Fibroblast of skin of scalp (primary cell): ENCODE results near the gene DAZAP1.
"Not testable (repeated sequence)": the region's sequence is repeated elsewhere in the genome, so short reads cannot be mapped to it uniquely, and the experiment has no call there.

ENCODE experiments used
- DNase-seq: peaks from one replicate; pipeline ENCODE4 v3.0.0-alpha.2; 2013

Gene DAZAP1

DNA sequence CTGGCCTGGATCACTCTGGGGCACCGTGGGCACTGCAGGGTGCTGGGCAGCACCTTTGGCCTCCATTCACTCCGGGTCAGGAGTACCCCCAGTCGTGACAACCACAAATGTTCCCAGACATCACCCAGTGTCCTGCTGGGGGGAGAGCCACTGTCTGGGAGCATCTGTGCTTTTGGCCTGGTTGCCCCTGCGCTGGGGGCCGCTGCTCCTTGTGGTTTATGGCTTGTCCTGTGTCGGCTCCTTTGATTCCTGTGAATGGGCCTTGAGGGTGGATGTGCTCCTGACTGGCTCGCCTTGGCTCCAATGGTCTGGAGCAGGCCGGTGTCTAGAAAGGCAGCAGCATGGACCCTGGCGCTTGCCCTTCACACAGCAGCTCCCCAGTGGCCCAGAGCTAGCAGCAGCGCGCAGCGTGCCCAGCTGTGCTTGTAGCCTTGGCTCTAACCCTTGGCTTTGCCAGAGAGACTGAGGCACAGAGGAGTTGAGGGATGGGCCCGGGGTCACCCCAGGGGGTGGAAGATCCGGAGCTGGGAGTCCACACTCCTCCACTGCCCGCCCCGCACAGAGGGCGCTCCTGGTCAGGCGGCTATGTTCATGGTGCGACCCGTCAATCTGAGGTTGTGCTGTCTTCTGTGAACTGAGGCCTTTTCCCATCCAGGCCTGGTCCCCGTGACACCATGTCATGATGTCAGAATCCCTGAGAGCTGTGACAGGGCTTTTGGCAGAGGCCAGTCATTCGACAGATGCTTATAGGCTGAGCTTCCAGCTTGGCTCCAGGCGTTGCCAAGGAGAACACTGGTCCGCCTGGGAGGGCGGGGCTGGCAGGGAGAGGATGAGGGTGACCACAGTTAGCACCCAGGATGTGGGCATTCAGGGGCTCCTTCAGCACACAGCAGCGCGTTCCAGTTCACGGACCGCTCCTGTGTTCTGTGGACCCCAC, 4.1 kb downstream of the DAZAP1 start:
- DNase-seq, result peak; percentile 38

DNA sequence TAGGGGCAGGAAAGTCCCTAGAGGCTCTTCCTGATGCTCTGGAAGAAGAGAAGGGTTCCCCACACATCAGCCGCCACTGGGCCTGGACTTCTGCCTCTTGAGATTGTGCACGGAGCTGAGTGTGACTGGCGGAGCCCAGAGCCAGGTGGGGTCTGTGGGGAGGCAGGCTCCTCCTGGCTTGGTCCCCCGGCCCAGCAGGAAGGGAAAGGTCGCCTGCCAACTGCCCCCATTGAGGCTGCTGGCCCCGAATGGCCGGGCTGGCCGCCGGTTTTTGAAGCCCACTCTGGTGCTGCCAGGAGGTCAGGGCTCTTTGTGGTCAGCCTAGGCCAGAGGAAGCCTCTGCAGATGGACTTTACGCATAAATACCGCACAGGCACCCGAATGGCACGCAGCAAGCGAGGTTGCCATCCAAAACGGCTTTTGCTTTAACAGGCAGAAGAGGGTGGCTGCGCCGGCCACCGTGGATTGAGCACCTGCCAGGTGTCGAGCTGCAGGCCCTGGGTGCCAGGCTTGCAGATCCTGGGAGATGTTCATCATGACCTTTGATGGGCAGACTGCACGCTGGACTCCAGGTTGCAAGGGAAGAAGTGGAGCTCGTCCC, 5.0 kb downstream of the DAZAP1 start:
- DNase-seq, result no peak

DNA sequence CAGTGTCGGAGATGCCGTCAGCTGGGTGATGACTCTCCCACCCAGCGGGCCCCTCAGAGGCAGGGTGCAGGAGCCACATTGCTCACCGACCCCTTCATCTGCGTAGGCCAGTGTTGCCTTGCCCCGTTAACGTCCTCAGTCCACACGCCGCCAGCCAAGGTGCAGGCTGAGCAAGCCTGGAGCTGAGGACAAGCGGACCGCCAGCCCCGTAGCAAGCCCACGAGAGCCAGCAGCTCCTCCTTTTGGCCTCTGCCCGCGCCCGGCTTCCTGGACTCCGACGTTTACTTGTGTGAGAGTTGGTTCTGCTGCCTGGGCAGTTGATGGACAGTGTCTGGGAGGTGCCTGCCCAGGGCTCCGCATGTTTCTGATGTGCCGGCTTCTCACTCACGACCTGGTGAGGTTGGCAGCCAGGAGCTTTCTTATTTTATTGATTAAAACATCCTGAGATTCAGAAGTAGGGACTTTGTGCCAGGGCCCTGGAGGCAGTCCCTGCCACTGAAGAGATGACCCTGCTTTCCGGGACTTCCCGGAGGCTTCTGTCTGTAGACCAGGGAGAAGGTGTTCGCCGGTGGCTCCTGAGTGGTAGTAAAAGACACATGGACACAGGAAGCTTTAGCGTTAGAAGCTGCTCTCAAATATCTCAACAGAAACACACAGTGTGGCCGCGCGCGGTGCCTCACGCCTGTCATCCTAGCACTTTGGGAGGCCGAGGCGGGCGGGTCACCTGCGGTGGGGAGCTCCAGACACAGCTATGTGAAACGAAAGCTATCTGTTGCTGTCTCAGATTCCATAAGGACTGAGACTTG, 5.8 kb downstream of the DAZAP1 start:
- no peak for DNase-seq

DNA sequence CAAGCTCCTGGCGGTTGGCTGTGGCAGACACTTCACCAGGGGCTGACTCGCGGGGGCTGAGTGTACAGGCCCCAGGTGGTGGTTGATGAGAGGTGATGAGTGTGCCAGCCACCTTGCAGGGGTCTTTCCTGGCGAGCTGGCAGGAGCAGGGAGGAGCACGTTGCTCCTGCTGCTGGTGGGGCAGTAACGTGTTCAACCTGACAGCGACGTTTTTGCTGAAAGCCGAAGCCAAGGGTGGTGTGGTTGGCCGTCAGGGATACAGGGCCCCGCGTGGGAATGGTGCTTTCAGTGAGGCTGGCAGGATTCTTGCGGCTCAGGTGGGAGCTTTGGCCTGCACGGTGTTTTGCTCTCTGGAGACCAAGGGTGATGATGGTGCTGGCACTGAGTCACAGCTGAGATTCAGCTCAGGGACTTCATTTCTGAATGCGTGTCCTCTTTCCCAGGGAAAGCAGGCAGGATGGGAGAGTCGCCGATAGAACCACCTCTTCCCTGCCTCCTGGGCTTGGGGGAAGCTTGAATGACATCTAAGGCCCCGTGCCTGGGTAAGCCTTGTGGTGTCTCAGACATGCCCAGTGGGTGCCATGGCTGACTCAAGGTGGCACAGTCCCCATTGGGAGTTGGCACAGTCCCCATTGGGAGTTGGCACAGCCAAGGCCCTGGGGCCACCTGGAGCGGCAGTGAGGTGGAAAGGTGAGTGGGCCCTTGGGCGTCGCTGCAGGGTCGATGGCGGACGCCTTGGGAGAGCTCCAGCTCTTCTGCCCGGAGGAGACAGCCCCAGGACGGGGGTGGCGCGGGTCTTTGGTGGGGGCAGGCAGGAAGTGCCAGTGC, 8.8 kb downstream of the DAZAP1 start:
- DNase-seq, result no peak

DNA sequence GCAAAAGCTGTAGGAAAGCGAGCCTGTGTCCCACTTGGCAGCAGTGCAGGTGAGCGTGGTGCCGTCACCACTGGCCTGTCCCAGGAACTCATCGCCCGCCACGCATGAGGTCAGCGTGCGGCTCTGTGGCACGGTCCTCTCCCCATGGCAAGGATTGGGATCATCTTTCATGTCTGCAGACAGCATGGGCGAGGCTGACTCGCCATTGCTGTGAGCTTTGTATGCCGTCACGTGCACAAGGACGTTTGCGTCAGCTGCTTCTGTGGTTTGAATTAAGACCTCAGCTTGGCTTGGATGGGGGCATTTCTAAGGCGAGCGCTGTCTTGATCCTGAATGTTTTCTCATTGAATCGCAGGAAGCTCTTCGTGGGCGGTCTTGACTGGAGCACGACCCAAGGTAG, 9.8 kb downstream of the DAZAP1 start:
- peak; percentile 33 for DNase-seq

DNA sequence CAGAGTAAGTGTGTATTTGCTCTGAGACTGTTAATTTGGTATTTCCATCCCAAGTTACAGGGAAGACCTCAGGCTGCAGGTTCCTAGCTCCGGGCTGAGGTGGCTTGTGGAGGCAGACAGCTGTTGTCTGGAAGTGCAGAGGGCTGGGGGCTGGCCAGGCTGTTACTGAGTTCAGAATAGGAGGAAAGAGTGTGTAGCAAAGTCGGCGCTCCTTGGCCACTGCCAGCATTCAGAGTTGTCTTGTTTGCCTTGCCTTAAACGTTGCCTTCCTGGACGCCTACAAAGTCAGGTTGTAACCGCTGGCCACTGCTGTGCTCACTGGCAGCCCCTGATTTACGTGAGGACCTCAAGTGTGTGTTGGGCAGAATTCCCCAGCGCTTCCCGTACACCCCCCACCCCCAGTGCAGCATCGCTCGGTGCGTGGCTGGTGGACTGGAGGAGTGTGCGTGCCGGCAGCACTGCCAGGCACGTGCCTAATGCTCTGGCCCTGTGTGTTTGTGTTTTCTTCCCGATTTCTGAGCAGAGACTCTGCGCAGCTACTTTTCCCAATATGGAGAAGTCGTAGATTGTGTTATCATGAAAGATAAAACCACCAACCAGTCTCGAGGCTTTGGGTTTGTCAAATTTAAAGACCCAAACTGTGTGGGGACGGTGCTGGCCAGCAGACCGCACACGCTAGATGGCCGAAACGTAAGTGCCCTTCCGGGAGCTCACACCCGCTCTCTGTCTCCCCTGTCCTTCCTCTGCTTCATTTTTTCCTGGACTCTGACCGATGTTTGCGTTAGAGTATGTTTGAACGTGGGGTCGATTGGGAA, 10.5 kb downstream of the DAZAP1 start:
- no peak for DNase-seq

DNA sequence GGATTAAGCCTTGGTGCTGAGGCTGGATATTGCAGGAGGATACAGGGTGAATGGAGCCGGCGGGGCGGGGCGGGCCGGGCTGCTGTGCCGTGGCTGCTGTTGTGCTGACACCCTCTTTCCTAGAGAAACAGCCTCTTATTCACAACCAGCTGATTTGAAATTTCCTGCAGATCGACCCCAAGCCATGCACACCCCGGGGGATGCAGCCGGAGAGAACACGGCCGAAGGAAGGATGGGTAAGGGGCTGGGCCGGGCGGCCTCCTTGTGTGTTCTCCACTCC, 11.1 kb downstream of the DAZAP1 start:
- DNase-seq, result no peak

DNA sequence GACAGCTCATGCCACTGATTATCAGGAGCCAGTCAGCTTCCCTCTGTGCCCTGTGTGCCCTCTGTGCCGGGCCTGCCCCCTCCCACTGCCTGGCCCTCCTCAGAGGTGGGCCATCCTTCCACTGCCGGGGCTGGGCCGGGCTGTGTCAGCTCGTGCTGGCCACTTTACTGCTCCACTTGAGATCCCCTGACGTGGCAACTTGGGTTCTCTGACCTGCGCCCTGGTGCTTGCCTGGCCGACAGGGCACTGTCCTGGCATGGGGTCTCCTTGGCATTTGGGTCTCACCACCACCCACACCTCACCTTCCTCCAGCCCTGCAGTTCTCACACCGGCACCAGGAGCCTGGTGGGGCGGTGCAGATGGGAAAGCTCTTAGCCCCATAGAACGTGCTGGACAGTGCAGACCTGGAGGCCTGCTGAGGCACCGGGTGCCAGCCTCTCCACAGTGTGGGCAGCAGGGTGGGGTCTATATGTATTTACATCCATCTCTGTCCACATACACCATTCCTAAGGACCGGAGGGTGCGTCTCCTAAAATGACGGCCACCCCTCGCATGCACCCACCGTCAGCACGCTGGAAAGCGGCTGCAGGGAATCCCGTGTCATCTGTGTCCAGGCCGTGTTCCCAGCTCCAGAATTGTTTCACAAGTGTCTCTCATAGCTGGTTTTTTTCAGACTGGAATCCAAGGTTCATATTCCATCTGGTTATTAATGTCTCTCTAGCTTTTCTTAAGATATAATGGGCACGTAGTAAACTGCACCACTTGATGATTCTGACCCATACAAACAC, 11.8 kb downstream of the DAZAP1 start:
- DNase-seq, result no peak

DNA sequence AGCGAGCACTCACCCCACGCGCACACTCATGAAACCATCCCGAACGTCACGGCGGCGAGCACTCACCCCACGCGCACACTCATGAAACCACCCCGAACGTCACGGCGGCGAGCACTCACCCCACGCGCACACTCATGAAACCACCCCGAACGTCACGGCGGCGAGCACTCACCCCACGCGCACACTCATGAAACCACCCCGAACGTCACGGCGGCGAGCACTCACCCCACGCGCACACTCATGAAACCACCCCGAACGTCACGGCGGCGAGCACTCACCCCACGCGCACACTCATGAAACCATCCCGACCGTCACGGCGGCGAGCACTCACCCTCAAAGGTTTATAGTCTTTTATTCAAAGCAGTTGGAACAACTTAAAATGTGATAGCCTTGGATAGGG, 12.7 kb downstream of the DAZAP1 start:
- DNase-seq, result not testable (repeated sequence)

DNA sequence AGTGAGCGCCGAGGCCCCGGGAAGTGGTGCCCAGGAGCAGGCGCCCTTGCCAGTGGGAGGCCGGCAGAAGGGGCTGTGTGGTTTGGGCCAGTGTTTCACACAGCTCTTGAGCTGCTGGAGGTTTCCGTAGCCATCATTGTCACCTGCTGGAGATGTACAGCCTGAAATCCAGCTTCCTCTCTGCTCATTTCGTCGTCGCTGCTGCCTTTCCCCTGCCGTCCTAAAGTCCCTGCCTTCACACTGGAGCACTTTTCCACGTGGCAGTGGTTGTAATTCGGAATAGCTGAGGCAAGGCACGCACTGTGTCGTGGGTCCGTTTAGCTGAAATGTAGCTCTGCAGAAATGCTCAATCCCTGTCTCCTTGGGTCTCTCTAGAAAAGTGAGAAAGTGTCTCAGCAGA, 13.2 kb downstream of the DAZAP1 start:
- DNase-seq, result no peak

DNA sequence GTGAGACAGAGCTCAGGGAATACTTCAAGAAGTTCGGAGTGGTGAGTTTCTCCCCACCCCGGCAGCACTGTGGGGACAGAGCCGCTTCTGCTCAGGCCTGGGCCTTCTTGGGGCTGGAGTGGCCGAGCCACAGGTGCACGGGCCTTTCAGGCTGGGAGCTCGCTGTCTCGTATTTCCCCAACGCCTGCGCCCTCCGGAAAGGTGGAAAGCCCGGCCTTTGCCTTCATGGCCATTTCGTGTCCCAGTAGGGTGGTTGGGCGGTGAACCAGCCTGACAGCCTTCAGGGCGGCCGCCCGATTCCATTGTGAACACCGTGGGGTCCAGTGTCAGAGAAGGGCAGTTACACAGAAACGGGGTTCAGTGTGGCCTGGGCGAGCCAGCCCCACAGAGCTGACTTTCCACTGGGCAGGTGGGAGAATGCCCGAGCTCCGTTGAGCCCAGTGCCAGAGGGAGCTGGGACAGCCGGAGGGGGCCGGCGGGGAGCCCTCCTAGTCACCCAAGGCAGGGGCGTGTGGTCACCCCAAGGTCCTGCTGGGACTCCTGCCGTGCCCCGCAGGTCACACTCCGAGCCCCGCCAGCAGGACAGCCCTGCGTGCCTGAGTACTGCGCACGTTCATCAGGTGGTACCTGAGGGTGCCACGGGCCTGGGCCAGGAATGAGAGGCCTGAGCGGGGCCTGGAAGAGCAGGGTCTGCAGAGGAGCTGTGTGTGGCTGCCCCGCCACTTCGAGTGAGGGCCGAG, 14.0 kb downstream of the DAZAP1 start:
- no peak for DNase-seq

DNA sequence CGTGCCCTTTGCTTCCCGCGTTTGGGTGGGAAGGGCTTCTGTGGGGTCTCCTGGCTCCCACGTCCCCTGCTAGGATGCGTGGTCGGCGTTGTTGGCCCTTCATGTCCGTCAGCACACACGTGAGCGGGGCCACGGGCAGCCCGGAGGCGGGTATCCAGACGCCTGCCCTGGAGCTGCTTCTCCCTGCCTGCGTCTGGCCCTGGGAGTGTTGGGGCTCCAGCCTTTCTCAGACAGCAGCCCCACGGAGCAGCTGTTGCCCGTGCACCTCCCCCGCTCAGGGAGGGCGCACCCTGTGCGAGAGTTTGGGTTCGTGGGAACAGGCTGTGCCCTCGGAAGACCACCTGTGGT, 14.5 kb downstream of the DAZAP1 start:
- DNase-seq, result no peak

DNA sequence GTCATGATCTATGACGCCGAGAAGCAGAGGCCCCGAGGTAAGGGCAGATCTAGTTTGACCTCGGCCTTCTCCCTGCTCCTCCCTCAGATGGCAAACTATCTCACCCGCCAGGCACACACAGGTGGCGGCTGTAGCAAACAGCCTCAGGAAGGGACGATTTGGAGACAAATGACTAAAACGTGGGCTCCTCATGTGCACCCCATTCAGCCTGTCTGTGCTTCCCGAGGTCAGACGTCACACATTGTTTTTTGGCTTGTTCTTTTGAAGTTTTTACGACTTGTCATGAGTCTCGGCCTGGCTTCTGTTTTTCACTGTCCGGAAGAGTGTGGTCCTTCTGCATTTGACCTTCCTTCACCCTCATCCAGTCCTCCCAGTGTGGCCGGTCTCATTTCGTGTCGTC, 15.0 kb downstream of the DAZAP1 start:
- DNase-seq, result no peak

DNA sequence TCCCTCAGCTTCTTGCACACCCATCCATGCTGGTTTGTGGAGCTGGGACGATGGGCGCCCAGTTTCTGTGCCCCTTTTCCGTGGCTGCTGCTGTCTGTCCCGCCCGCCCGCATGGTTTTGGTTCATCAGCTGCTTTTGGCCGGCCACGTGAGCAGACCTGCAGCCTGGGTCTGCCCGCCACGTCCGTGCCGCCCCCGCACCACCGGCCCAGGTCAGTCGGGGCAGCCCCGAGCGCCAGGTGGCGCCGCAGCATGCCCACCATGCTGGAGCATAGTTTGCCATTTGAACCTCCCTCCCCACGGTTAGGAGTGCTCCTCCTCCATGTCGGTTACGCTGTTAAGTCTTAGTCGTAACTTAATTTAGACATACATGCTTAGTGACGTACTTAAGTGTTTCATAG, 15.6 kb downstream of the DAZAP1 start:
- DNase-seq, result no peak

DNA sequence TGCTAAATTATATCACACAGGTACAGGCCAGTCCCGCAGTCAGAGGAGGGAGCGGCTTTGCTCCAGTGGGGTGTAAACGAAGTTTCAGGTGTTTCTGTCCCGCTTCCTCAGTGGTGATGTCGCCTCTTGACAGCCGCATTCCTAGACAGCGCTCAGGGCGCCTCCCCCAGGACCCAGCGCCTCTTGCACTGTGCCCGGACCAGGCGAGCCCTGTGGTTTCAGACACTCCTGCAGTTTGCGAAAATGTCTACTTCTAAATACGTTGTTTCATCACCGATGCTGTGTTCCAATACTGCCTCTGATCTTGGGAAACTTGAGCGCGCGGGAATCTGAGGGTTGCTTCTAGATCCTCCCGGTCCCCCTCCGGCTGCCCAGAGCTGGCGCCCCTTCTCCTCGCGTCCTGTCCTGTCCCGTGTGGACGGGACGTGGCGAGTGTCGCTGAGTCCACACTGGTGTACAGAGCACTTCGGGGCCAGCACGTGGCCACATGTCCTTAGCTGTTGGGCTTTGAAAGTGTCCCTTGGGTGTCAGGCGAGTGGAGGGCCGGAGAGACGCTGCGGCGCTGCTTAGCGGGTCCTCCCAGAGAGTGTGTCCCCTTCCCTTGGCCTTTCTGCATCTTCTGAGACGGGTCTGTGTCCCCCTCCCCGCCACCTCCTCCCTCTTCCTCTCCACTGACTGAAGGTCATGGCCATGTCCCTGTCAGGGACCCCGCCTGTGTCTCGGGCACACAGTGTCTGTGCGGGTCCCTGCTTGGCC, 16.2 kb downstream of the DAZAP1 start:
- no peak for DNase-seq

DNA sequence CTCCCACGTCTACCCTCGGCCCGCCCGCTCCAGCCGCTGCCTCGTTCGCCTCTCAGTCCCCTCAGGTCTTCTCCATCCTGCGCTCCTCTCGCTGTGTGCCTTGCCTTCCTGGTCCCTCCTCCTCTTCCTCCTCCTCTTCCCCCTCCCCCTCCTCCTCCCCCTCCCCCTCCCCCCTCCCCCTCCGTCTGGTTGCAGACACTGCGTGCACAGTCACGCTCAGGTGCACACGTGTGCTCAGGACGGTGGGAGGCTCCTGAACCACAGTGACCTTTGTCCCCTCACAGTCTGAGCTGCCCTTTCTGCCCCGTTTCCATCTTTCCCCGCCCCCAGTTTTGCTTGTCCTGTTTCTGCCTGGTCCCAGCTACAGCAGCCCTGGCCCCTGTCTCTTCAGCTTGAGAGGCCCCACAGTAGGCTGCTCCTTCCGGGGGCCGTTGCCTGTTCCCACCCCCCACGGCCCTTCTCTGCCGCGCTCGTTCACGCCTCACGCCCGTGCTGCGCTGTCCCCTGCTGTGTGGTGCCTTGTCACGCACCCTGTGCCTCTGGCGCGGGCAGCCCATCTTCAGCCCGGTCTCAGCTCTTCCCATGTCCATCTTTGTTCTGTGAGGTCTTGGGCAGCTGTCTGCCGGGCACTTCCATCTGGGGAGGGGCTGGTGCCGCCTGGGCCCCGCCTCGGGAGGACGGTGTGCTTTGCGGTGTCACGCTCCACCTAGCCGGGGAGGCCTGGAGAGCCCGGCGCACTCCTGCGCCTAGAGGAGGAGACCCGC, 17.0 kb downstream of the DAZAP1 start:
- DNase-seq, result no peak

DNA sequence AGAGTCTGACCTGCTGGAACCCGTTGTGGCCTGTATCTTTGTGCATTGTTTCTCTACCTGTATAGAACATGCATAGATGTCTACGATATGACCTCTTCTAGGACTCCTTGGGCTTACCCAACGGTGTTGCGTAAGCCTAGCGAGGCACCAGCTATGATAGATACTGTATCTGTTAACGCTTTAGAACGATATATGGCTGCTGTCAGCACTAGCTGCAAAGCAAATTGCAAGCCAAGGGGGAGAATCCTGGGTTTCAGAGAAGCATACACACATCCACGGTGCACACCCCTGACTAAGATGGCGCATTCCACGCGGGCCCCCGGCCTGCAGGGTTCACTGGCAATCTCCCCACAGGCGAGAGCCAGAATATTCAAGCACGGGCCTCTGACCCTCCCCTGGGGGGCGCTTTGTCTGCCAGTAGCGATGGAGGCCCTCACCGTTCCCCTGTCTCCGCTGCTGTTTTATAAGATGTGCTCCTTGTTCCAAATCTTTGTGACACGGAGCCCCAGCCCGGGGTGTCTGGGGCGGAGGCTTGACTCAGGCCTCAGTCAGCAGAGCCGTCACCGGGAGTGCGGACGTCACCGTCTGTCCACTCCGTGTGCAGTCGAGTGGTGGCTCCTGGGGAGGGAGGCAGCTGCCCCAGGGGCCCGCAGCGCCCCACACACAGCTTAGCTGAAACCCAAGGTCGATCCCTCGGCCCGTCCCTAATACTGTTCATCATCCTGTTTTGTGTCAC, 17.9 kb downstream of the DAZAP1 start:
- no peak for DNase-seq

DNA sequence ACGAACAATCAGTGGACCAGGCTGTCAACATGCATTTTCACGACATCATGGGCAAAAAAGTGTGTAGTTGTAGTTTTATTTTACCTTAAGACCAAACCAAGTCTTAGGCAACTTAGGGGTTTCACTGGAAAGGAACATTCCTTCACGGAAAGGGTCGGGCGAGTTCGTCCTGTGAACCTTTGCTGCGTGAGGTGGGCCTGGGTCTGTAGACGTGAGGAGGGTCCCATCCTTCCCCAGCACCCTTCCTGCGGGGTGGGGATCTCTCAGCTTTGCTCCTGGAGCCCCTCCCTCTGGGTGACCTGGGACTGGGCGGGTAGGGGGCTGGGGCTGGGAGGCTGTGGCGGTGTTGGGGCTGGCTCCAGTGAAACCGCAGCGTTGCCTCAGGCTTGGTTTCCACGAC, 18.5 kb downstream of the DAZAP1 start:
- DNase-seq, result no peak
